CD4-positive, CD25-positive, alpha-beta regulatory T cell (primary cell): Measurements from ENCODE around the gene ARL1. TPM values are rescaled to one million over a fixed set of nuclear protein-coding genes. Genes with fewer than 3 reads are reported as not detected.

Experiments
- ATAC-seq, 2 donors: fragments of 150-1000 bp; cut with Tn5 transposase; one replicate each; pipeline ENCODE4 v1.10.0; 2021; ENCODE audit warnings: low read depth in 2 of 2, moderate number of reproducible peaks in 2 of 2, moderate library complexity in 1 of 2
- DNase-seq, 3 donors: peaks; one replicate each; pipeline versions ENCODE4 v3.0.0 to v3.0.0-alpha.2; 2012 to 2022; ENCODE audit warnings: mixed read lengths in 1 of 3
- H3K27ac ChIP-seq: one replicate; pipeline ENCODE4 v1.7.0; 2013; ENCODE audit warnings: mild to moderate bottlenecking, low read length; ENCODE audit not compliant: insufficient read depth, poor library complexity, severe bottlenecking
- H3K27me3 ChIP-seq: one replicate; pipeline ENCODE4 v1.7.0; 2013; ENCODE audit warnings: low read length; ENCODE audit not compliant: control insufficient read depth, insufficient read depth
- H3K36me3 ChIP-seq: one replicate; pipeline ENCODE4 v1.7.0; 2013; ENCODE audit warnings: mild to moderate bottlenecking, low read length, moderate library complexity; ENCODE audit not compliant: control insufficient read depth, insufficient read depth
- H3K4me1 ChIP-seq: 2 replicates; pipeline ENCODE4 v1.7.0; 2013; ENCODE audit warnings: mild to moderate bottlenecking, low read length; ENCODE audit not compliant: insufficient read depth, control insufficient read depth, poor library complexity, severe bottlenecking
- H3K4me3 ChIP-seq: one replicate; pipeline ENCODE4 v1.7.0; 2013; ENCODE audit warnings: low read depth, mild to moderate bottlenecking, low read length, moderate library complexity
- H3K9me3 ChIP-seq, 2 experiments: 1 replicate in 1 of 2; 2 replicates in 1 of 2; pipeline ENCODE4 v1.7.0; 2013; ENCODE audit warnings: low read length in 2 of 2, mild to moderate bottlenecking in 1 of 2, moderate library complexity in 1 of 2; ENCODE audit not compliant: control insufficient read depth in 2 of 2
- H3K27ac Mint-ChIP-seq, 3 donors: one replicate each; pipeline ENCODE4 v1.8.0; 2020 to 2022; ENCODE audit warnings: mild to moderate bottlenecking in 3 of 3, mixed read lengths in 3 of 3, moderate library complexity in 2 of 3
- H3K27me3 Mint-ChIP-seq: one replicate; pipeline ENCODE4 v1.8.0; 2022; ENCODE audit warnings: mild to moderate bottlenecking, mixed read lengths
- H3K36me3 Mint-ChIP-seq: one replicate; pipeline ENCODE4 v1.8.0; 2020; ENCODE audit warnings: mixed read lengths
- H3K4me1 Mint-ChIP-seq, 4 donors: one replicate each; pipeline ENCODE4 v1.8.0; 2020 to 2022; ENCODE audit warnings: mixed read lengths in 4 of 4, mild to moderate bottlenecking in 1 of 4
- H3K4me3 Mint-ChIP-seq, 4 donors: one replicate each; pipeline ENCODE4 v1.8.0; 2020 to 2022; ENCODE audit warnings: mild to moderate bottlenecking in 4 of 4, mixed read lengths in 4 of 4, moderate library complexity in 3 of 4
- H3K9me3 Mint-ChIP-seq, 7 donors: one replicate each; pipeline ENCODE4 v1.8.0; 2020 to 2022; ENCODE audit warnings: mixed read lengths in 7 of 7, mild to moderate bottlenecking in 3 of 7, moderate library complexity in 2 of 7
- polyA plus RNA-seq, 4 donors: library from polyadenylated mRNA; unstranded; fragments of 300-500 nt; fragmentation: Illumina TruSeq; gene quantifications; one replicate each; pipeline ENCODE4 v1.2.3, GENCODE V29; 2021
- total RNA-seq: library from RNA; stranded (reverse); gene quantifications from one replicate; pipeline ENCODE4 v1.2.3, GENCODE V29; 2022

ARL1 gene
- total and polyA plus RNA-seq, 5 donors from 2014 or later: 27.9 to 46.2 (median 28.7) TPM

- no peak overlapping the region for H3K4me3 ChIP-seq
- no peak overlapping the region for H3K4me3 Mint-ChIP-seq
- H3K9me3 ChIP-seq: no peaks in the 10 kb centered on the region
- peak overlapping the region in 1 of 3 donors; percentile 3 for H3K27ac Mint-ChIP-seq
- H3K9me3 Mint-ChIP-seq: peaks cover 0 to 1% (median 0%) of the 10 kb centered on the region in 7 donors
- H3K27ac ChIP-seq: no peak overlapping the region
- DNase-seq: no peak
- no peaks in the 10 kb centered on the region for H3K4me1 ChIP-seq
- no peaks in the 10 kb centered on the region for H3K27me3 Mint-ChIP-seq
- no peaks in the 10 kb centered on the region for H3K27me3 ChIP-seq
- peaks cover 66% of the 10 kb centered on the region for H3K36me3 ChIP-seq
- no peaks in the 10 kb centered on the region for H3K4me1 Mint-ChIP-seq
- no peak for ATAC-seq
- peaks cover 55% of the 10 kb centered on the region for H3K36me3 Mint-ChIP-seq
Measured at GRCh38 chr12:101372431-101372830, 35.1 kb downstream of the ARL1 start.

GRCh38 chr12:101368016-101368415 is 39.6 kb downstream of the ARL1 start:
- peaks cover 0 to 4% (median 0%) of the 10 kb centered on the region in 4 donors for H3K4me1 Mint-ChIP-seq
- no peak overlapping the region for H3K4me3 Mint-ChIP-seq
- no peaks in the 10 kb centered on the region for H3K9me3 ChIP-seq
- no peak overlapping the region for H3K27ac ChIP-seq
- H3K36me3 ChIP-seq: peaks cover 87% of the 10 kb centered on the region
- peaks cover 62% of the 10 kb centered on the region for H3K36me3 Mint-ChIP-seq
- no peaks in the 10 kb centered on the region for H3K27me3 ChIP-seq
- no peaks in the 10 kb centered on the region for H3K4me1 ChIP-seq
- peaks cover 0 to 1% (median 0%) of the 10 kb centered on the region in 7 donors for H3K9me3 Mint-ChIP-seq
- H3K27me3 Mint-ChIP-seq: no peaks in the 10 kb centered on the region
- H3K4me3 ChIP-seq: no peak overlapping the region
- DNase-seq: no peak
- no peak for ATAC-seq
- H3K27ac Mint-ChIP-seq: no peak overlapping the region

GRCh38 chr12:101361455-101361854 is 46.1 kb downstream of the ARL1 start:
- Histone ChIP-seq H3K4me1 (no peaks in the 10 kb centered on the region), H3K27me3 (no peaks in the 10 kb centered on the region), H3K9me3 (no peaks in the 10 kb centered on the region), H3K27ac (no peak overlapping the region), H3K4me3 (no peak overlapping the region), H3K36me3 (peaks cover 74% of the 10 kb centered on the region)
- ATAC-seq (no peak), DNase-seq (no peak)
- H3K36me3 Mint-ChIP-seq: peaks cover 57% of the 10 kb centered on the region
- H3K4me3 Mint-ChIP-seq: no peak overlapping the region
- H3K27me3 Mint-ChIP-seq: no peaks in the 10 kb centered on the region
- H3K27ac Mint-ChIP-seq: peak overlapping the region in 1 of 3 donors; percentile 83
- H3K9me3 Mint-ChIP-seq: no peaks in the 10 kb centered on the region
- peaks cover 0 to 4% (median 0%) of the 10 kb centered on the region in 4 donors for H3K4me1 Mint-ChIP-seq

- Mint-ChIP-seq H3K9me3 (no peaks in the 10 kb centered on the region), H3K4me1 (no peaks in the 10 kb centered on the region), H3K36me3 (peaks cover 42% of the 10 kb centered on the region), H3K4me3 (no peak overlapping the region), H3K27me3 (no peaks in the 10 kb centered on the region), H3K27ac (no peak overlapping the region)
- Histone ChIP-seq H3K4me1 (no peaks in the 10 kb centered on the region), H3K36me3 (peaks cover 59% of the 10 kb centered on the region), H3K9me3 (no peaks in the 10 kb centered on the region), H3K4me3 (no peak overlapping the region), H3K27ac (no peak overlapping the region), H3K27me3 (no peaks in the 10 kb centered on the region)
- DNase-seq: no peak
- ATAC-seq: no peak
Measured at GRCh38 chr12:101356794-101357193, 50.8 kb downstream of the ARL1 start.

- H3K27ac Mint-ChIP-seq: no peak overlapping the region
- H3K4me1 Mint-ChIP-seq: no peaks in the 10 kb centered on the region
- peaks cover 42% of the 10 kb centered on the region for H3K36me3 Mint-ChIP-seq
- H3K4me3 Mint-ChIP-seq: no peak overlapping the region
- DNase-seq (no peak), ATAC-seq (no peak)
- H3K9me3 ChIP-seq: peaks cover 0 to 1% of the 10 kb centered on the region in 2 experiments
- H3K9me3 Mint-ChIP-seq: peaks cover 0 to 6% (median 0%) of the 10 kb centered on the region in 7 donors
- no peak overlapping the region for H3K27ac ChIP-seq
- H3K4me3 ChIP-seq: no peak overlapping the region
- peaks cover 64% of the 10 kb centered on the region for H3K36me3 ChIP-seq
- no peaks in the 10 kb centered on the region for H3K27me3 Mint-ChIP-seq
- H3K4me1 ChIP-seq: no peaks in the 10 kb centered on the region
- no peaks in the 10 kb centered on the region for H3K27me3 ChIP-seq
Measured at GRCh38 chr12:101351682-101352081, 55.9 kb downstream of the ARL1 start.

GRCh38 chr12:101343893-101344292 is 63.7 kb downstream of the ARL1 start:
- no peaks in the 10 kb centered on the region for H3K4me1 ChIP-seq
- H3K4me1 Mint-ChIP-seq: no peaks in the 10 kb centered on the region
- H3K9me3 Mint-ChIP-seq: peaks cover 0 to 4% (median 0%) of the 10 kb centered on the region in 7 donors
- no peak overlapping the region for H3K27ac Mint-ChIP-seq
- H3K4me3 Mint-ChIP-seq: no peak overlapping the region
- no peaks in the 10 kb centered on the region for H3K27me3 ChIP-seq
- H3K9me3 ChIP-seq: peaks cover 0 to 1% of the 10 kb centered on the region in 2 experiments
- peaks cover 77% of the 10 kb centered on the region for H3K36me3 ChIP-seq
- H3K27ac ChIP-seq: no peak overlapping the region
- ATAC-seq (no peak), DNase-seq (no peak)
- no peaks in the 10 kb centered on the region for H3K27me3 Mint-ChIP-seq
- no peak overlapping the region for H3K4me3 ChIP-seq
- peaks cover 54% of the 10 kb centered on the region for H3K36me3 Mint-ChIP-seq

Other genes starting within 250 kb of the ARL1 start
- not detected for gene SLC5A8, start 197.5 kb downstream of the ARL1 start, total RNA-seq
- not detected for gene SLC5A8, start 197.5 kb downstream of the ARL1 start, polyA plus RNA-seq
- 11.6 TPM for gene UTP20, start 127.7 kb downstream of the ARL1 start, total RNA-seq
- 1 to 10 TPM; 3.3 to 6.4 (median 4.5) TPM for gene UTP20, start 127.7 kb downstream of the ARL1 start, polyA plus RNA-seq
- gene SPIC, start 67.6 kb upstream of the ARL1 start, total RNA-seq: not detected
- gene SPIC, start 67.6 kb upstream of the ARL1 start, polyA plus RNA-seq: not detected
- gene MYBPC1, start 187.2 kb upstream of the ARL1 start, total RNA-seq: not detected
- gene MYBPC1, start 187.2 kb upstream of the ARL1 start, polyA plus RNA-seq: not detected